Esophagus muscularis mucosa (tissue), 3 donors: Measurements from ENCODE around the gene B2M.

Experiments
- CTCF ChIP-seq, 3 experiments: fragments of 200-600 bp in 2 of 3; fragments of 450-650 bp in 1 of 3; sonication (generic) in 2 of 3; IDR thresholded peaks; one replicate each; pipeline ENCODE4 v1.5.1; 2017 to 2019; ENCODE audit warnings: antibody characterized with exemption in 3 of 3, mild to moderate bottlenecking in 2 of 3, moderate library complexity in 1 of 3
- POLR2A ChIP-seq: fragments of 450-650 bp; IDR thresholded peaks from one replicate; pipeline ENCODE4 v1.6.1; 2017; ENCODE audit warnings: antibody characterized with exemption, moderate library complexity, mild to moderate bottlenecking, low read depth
- POLR2AphosphoS5 ChIP-seq, 2 donors: sonication (generic); formaldehyde crosslinking; IDR thresholded peaks; one replicate each; pipeline ENCODE4 v1.6.1; 2017; ENCODE audit warnings: antibody characterized with exemption in 2 of 2

- TF ChIP-seq CTCF (IDR thresholded peaks at IDR 0.05): peak in 2 of 3 experiments; percentile 6 to 13
- no peak for TF ChIP-seq POLR2A
- no peak for TF ChIP-seq POLR2AphosphoS5 (IDR thresholded peaks at IDR 0.05)
Measured at GRCh38 chr15:44713006-44713966, 2.0 kb downstream of the B2M start.
